ENCODE measurements around the gene CKB.
A peak's percentile ranks its signal among the peaks of the same experiment; 100 is the strongest.

Gene CKB

GRCh38 chr14:103522649-103523574 is at the start of gene CKB:
Gene CKB (minus strand): TSS chr14:103522830. CDS start chr14:103522493, 337 bp downstream.
- DNase-seq, result no peak

GRCh38 chr14:103569408-103569807 is 46.8 kb upstream of the CKB start:
- DNase-seq, result no peak

- no peak for DNase-seq
Measured at GRCh38 chr14:103568952-103569351, 46.3 kb upstream of the CKB start.

- DNase-seq, result no peak
Measured at GRCh38 chr14:103563844-103564505, 41.3 kb upstream of the CKB start.

- no peak for DNase-seq
Measured at GRCh38 chr14:103563226-103563620, 40.6 kb upstream of the CKB start.

GRCh38 chr14:103562429-103563225 is 40.0 kb upstream of the CKB start, which contains the start of the genes BAG5 and COA8:
Gene BAG5 (minus strand): TSS chr14:103562657. CDS start chr14:103561164, 1,493 bp downstream.
Gene COA8 (plus strand): TSS chr14:103562960. CDS start chr14:103563002, 42 bp downstream.
- DNase-seq, result peak; percentile 78

- no peak for DNase-seq
Measured at GRCh38 chr14:103562179-103562428, 39.5 kb upstream of the CKB start.

GRCh38 chr14:103561381-103562178 is 39.0 kb upstream of the CKB start:
- no peak for DNase-seq

- no peak for DNase-seq
Measured at GRCh38 chr14:103560691-103561090, 38.1 kb upstream of the CKB start.

GRCh38 chr14:103559766-103560165 is 37.1 kb upstream of the CKB start:
- DNase-seq, result no peak

- DNase-seq, result no peak
Measured at GRCh38 chr14:103558071-103558882, 35.6 kb upstream of the CKB start.

- DNase-seq, result no peak
Measured at GRCh38 chr14:103556946-103557758, 34.5 kb upstream of the CKB start.

GRCh38 chr14:103555559-103556337 is 33.1 kb upstream of the CKB start:
- DNase-seq, result no peak

- DNase-seq, result no peak
Measured at GRCh38 chr14:103552846-103553210, 30.2 kb upstream of the CKB start.

GRCh38 chr14:103552011-103552845 is 29.6 kb upstream of the CKB start:
- DNase-seq, result no peak

GRCh38 chr14:103551338-103551762 is 28.7 kb upstream of the CKB start:
- DNase-seq, result no peak

GRCh38 chr14:103550451-103551337 is 28.1 kb upstream of the CKB start:
- DNase-seq, result no peak

Data from activated T-cell treated with anti-CD3 and anti-CD28 coated beads for 4 hours (primary cell).